GM19395 (cell line): ENCODE results near the gene RYR2.
"Not testable (repeated sequence)": the region's sequence is repeated elsewhere in the genome, so short reads cannot be mapped to it uniquely, and the experiment has no call there.

Source experiments
- ATAC-seq: cut with Tn5 transposase; IDR thresholded peaks from one replicate; pipeline ENCODE4 v1.9.1; 2021; ENCODE audit warnings: mild to moderate bottlenecking, moderate library complexity; ENCODE audit not compliant: unreplicated experiment

Gene RYR2

GRCh38 chr1:237316352-237316751 lies 274.4 kb downstream of the RYR2 start:
- ATAC-seq: no peak

GRCh38 chr1:237318748-237319147 lies 276.8 kb downstream of the RYR2 start:
- no peak for ATAC-seq

GRCh38 chr1:237320890-237321289 lies 278.9 kb downstream of the RYR2 start:
- ATAC-seq: no peak

DNA sequence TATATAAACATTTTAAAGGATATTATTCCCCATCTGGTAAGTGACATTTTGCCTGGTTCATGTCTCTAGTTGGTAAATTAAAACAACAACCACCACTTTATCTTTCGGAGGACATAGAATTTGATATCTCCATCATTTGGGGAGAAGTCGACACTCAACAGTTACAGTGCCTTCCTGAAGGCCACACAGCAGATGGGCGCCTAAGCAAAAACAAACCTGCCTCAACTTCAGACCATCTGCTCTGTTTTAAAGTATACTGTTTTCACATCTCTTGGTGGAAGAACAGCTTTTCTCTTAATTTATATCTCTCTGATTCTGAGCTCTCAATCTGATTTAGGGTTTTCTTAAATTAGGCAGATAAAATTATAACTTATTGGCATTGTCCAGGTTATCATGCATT lies 282.2 kb downstream of the RYR2 start:
- ATAC-seq: no peak

GRCh38 chr1:237327061-237327460 lies 285.1 kb downstream of the RYR2 start:
- ATAC-seq: no peak

DNA sequence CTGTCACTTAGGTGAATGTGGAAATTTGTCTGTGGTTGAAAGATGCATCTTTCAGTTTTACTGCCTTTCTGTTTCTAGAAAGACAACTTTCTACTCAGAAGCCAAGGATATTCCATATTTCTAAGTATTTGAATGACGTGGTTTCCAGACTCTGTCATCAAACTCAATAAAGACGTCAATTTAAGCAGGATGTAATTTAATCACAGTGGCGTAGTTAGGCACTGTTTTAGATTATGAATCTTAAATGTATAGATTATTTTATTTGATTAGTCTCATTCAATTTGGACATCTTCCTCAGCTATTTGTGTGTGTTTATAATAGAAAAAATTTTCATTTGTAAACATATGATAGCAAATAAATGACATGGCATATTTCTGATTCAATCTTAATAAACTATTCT lies 298.9 kb downstream of the RYR2 start:
- ATAC-seq: no peak

DNA sequence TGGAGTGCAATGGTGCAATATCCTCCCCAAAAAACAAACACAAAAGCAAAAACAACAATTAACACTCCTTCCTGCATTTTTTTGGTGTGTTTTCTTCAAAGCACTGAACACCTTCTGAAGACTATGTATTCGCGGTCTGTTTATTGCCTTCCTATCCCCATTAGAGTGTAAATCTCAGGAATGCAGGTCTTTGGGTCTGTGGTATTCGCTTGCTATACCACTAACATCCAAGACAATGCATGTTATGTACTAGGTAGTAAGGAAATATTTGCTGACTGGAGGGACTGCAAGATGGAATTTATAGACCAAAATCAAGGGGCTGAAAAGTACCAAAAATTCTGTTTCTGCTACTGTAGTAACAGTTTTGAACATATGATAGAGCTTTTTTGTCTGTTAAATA lies 299.4 kb downstream of the RYR2 start:
- no peak for ATAC-seq

DNA sequence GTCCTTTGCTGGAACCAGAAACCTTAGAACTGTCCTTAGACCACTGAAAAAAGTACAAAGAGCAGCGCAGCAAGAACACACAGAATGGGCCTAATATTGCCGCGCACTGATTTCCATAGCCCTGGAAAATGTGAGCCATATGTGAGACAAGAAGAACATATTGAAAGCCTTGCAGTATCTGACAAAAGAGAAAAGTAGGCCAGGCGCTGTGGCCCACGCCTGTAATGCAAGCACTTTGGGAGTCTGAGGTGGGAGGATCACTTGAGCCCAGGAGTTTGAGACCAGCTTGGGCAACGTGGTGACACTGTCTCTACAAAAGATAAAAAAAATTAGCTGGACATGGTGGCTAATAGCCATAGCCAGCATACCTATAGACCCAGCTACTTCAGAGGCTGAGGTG lies 300.7 kb downstream of the RYR2 start:
- ATAC-seq: no peak

- no peak for ATAC-seq
Measured at GRCh38 chr1:237352747-237353146, 310.8 kb downstream of the RYR2 start.

DNA sequence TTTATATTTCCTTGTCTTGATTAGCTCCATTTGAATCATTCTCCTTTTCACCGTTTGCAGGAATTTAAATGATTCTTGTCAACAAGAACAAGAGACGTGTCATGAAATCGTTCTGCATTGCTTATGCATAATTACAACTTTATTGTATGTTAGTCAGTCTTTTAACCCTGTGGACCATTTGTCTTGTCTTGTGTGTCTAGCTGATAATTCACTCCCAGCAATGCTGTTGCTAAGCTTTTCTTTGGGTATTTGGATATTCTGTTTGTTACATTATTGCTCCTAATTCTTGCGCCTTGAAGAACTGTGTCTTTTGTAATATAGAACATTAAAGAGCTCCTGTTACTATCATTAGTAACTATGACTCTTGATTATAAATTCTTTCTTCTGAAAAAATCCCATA lies 311.9 kb downstream of the RYR2 start:
- no peak for ATAC-seq

GRCh38 chr1:237355022-237355421 lies 313.0 kb downstream of the RYR2 start:
- ATAC-seq: no peak

DNA sequence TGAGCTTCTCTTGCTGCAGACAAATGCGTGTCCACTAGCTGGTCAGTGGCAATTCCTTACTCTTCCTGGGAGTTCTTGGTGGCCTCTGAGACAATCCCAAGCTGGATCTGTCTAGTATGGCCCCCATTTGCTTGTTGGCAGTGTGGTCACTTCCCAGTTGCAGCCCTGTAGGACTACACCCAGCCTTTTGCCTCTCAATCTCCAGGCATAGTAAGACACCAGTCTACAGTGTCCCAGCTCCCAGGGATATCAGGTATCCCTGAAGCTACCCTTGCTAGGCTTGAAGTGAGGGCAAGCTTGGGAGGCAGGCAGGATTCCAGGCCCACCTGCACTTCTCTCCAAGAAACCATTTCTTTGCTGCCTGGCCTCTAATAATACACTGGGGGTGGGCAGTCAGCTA lies 316.6 kb downstream of the RYR2 start:
- ATAC-seq: no peak

GRCh38 chr1:237367758-237368157 lies 325.8 kb downstream of the RYR2 start:
- no peak for ATAC-seq

GRCh38 chr1:237371477-237371876 lies 329.5 kb downstream of the RYR2 start:
- ATAC-seq: not testable (repeated sequence)

GRCh38 chr1:237383791-237384190 lies 341.8 kb downstream of the RYR2 start:
- ATAC-seq: no peak

- ATAC-seq: no peak
Measured at GRCh38 chr1:237384213-237384612, 342.2 kb downstream of the RYR2 start.

- no peak for ATAC-seq
Measured at GRCh38 chr1:237386362-237387143, 344.6 kb downstream of the RYR2 start.

GRCh38 chr1:237387144-237387505 lies 345.1 kb downstream of the RYR2 start:
- no peak for ATAC-seq

DNA sequence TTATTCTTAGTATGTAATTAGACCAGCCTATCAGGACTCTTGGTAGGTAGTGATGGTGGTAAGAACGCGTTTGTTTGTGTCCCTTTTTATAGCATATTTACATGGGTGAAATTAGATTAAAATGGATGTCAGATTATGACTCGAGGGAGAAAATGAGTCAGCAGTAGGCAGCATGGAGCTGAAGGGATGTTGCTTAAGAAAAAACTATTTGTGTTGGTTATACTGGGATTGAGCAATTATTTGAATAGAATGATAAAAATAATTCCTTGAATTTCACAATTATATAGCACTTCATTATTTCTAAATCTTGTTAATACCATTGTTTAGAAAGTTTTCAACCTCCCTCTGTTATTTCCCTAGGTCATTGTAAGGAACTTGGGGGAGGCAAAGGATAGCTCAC lies 348.8 kb downstream of the RYR2 start:
- no peak for ATAC-seq

- ATAC-seq: no peak
Measured at GRCh38 chr1:237393632-237394031, 351.6 kb downstream of the RYR2 start.

DNA sequence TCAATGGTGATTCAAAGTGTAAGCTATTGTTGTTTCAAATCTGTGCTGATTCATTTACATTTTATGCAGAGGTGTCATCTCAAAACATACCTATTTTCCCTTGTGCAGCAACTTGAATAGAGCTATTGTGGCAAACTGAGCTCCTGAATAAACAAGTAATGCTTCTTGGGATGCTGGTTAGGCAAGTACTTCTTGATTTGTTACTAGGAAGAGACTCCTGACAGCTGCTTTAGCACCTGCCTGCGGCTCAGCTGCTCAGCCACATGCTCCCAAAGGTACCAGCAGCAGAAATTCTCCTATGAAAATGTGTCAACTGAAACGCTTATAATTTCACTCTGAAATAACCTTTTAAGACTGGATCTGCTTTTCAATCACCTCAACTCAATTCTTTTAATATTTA lies 352.3 kb downstream of the RYR2 start:
- ATAC-seq: no peak

DNA sequence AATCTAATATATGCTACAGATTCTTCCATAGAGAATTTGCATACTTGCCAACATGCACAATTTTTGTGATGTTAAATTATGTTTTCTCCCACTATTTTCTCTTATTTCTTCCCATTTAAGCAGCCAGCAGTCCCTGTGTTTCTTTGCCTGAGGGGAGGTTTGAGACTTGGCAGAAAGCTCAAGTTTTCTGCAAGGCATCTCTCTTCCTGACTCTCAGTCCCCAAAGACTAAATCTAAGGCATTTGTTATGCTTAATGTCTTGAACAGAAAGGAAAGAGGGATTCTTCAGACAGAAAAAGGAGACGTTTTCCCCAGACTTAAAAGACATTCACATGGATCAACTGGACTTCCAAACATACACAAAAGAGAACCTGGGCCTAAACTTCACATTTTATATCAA lies 354.4 kb downstream of the RYR2 start:
- ATAC-seq: no peak

DNA sequence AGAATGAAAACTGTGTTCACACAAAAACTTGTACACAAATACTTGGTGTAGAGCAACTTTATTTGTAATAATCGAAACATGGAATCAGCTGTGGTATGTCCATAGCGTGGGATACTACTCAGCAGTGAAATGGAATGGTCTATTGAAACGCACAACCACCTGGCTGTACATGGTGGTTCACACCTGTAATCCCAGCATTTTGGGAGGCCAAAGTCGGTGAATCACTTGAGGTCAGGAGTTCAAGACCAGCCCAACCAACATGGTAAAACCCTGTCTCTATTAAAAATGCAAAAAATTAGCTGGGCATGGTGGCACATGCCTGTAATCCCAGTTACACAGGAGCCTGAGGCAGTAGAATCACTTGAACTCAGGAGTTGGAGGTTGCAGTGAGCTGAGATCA lies 356.8 kb downstream of the RYR2 start:
- no peak for ATAC-seq
